ENCODE results near the gene RCOR1. TPM values are rescaled to one million over a fixed set of nuclear protein-coding genes. Genes with fewer than 3 reads are reported as not detected.

RCOR1 gene
- total RNA-seq, 1 donor from 2014 or later, result 4.7 TPM

DNA sequence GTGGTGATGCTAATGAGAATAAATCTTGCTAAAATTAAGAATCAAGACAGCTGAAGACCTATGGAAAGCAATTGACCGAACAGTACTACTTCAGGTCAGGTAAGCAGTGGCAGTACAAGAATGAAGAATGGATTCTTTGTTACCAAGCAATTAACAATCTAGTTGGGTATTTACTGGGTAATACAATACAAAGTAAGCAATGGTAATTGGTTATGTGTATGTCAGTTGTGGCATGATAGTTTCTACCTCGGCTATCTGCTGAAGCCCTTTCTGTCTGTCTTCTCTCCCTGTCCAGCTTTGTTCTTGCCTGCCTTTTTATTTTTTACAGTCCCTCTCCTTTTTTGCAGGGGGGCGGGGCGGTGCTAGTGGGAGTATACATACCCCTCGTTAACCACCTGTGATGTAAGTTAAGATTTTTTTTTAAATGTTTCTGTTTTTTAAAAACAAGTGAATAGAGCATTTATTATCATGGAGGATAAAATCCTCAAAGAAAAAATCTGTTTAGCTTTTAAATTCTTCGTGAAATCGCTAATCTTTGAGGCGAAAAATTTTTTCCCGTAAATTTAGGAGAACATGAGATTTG, 75.9 kb downstream of the RCOR1 start:
- Histone ChIP-seq H3K9me3 (no peaks in the 10 kb centered on the region), H3K27ac (no peak overlapping the region), H3K27me3 (no peaks in the 10 kb centered on the region), H3K36me3 (no peaks in the 10 kb centered on the region), H3K4me1 (no peaks in the 10 kb centered on the region), H3K4me3 (no peak overlapping the region)
- DNase-seq (ENCODE audit: low spot score in 2 of 2), result no peak
- intact Hi-C loops (cut with DNase I), result no loop called here
- TF ChIP-seq, protein P1, sequence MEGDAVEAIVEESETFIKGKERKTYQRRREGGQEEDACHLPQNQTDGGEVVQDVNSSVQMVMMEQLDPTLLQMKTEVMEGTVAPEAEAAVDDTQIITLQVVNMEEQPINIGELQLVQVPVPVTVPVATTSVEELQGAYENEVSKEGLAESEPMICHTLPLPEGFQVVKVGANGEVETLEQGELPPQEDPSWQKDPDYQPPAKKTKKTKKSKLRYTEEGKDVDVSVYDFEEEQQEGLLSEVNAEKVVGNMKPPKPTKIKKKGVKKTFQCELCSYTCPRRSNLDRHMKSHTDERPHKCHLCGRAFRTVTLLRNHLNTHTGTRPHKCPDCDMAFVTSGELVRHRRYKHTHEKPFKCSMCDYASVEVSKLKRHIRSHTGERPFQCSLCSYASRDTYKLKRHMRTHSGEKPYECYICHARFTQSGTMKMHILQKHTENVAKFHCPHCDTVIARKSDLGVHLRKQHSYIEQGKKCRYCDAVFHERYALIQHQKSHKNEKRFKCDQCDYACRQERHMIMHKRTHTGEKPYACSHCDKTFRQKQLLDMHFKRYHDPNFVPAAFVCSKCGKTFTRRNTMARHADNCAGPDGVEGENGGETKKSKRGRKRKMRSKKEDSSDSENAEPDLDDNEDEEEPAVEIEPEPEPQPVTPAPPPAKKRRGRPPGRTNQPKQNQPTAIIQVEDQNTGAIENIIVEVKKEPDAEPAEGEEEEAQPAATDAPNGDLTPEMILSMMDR (IDR thresholded peaks at IDR 0.05), result no peak

DNA sequence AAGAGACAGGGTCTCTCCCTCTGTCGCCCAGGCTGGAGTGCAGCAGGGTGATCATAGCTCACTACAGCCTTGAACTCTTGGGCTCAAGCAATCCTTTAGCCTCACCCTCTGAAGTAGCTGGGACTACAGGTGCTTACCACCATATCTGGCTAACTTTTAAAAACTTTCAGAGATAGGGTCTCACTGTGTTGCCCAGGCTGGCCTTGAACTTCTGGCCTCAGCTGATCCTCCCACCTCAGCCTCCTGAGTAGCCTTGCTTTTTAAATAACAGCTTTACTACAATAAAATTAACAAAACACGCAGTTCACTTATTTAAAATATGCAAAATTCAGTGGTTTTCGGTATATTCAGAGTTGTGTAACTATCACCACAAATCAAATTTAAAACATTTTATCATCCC, 79.0 kb downstream of the RCOR1 start:
- H3K4me1 ChIP-seq, result no peaks in the 10 kb centered on the region
- H3K4me3 ChIP-seq, result no peak overlapping the region
- intact Hi-C loops (cut with DNase I), result no loop called here
- no peaks in the 10 kb centered on the region for H3K36me3 ChIP-seq
- no peak for DNase-seq (ENCODE audit: low spot score in 2 of 2)
- no peaks in the 10 kb centered on the region for H3K9me3 ChIP-seq
- TF ChIP-seq, protein P1 (IDR thresholded peaks at IDR 0.05), result no peak
- H3K27ac ChIP-seq, result no peak overlapping the region
- H3K27me3 ChIP-seq, result no peaks in the 10 kb centered on the region

DNA sequence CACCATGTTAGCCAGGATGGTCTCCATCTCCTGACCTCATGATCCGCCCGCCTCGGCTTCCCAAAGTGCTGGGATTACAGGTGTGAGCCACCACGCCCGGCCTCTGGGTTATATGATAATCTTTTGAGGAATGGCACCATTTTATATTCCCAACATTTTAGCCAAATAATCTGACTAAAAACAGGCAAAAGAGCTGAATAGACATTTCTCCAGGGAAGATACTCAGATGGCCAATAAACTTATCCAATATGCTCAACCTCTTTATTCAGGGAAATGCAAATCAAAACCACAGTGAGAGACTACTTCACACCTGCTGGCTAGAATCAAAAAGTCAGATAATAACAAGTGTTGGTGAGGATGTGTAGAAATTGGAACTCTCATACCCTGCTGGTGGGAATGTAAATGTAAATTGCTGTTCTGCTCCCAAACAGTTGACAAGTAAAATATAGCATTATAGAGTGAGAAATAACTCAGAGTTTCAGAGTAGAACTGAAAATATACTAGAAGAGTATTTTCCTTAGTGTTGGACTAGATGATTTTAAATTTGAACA, 80.0 kb downstream of the RCOR1 start:
- intact Hi-C loops (cut with DNase I), result no loop called here
- no peaks in the 10 kb centered on the region for H3K9me3 ChIP-seq
- TF ChIP-seq, protein P1 (IDR thresholded peaks at IDR 0.05), result no peak
- no peaks in the 10 kb centered on the region for H3K27me3 ChIP-seq
- H3K4me3 ChIP-seq, result no peak overlapping the region
- no peaks in the 10 kb centered on the region for H3K4me1 ChIP-seq
- no peaks in the 10 kb centered on the region for H3K36me3 ChIP-seq
- H3K27ac ChIP-seq, result no peak overlapping the region
- no peak for DNase-seq (ENCODE audit: low spot score in 2 of 2)

DNA sequence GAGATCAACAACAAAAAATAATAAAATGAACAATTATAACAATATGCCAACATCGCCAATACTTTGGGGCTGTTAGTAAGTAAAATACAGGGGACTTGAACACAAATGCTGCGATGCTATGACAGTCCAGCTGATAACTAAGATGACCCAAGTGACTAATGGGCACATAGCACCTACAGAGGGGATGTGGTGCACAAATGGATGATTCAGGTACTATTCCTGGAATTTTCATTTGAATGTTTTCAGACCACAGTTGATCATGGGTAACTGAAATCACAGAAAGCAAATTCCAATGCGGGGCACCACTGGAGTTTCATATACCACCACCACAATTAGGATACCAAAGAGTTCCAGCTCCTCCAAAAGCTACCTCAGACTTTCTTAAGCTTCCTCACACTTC, 82.9 kb downstream of the RCOR1 start:
- Histone ChIP-seq H3K27ac (no peak overlapping the region), H3K9me3 (no peaks in the 10 kb centered on the region), H3K4me3 (no peak overlapping the region), H3K4me1 (no peaks in the 10 kb centered on the region), H3K36me3 (no peaks in the 10 kb centered on the region), H3K27me3 (no peaks in the 10 kb centered on the region)
- no peak for DNase-seq (ENCODE audit: low spot score in 2 of 2)
- intact Hi-C loops (cut with DNase I), result no loop called here
- TF ChIP-seq, protein P1 (IDR thresholded peaks at IDR 0.05), result no peak

DNA sequence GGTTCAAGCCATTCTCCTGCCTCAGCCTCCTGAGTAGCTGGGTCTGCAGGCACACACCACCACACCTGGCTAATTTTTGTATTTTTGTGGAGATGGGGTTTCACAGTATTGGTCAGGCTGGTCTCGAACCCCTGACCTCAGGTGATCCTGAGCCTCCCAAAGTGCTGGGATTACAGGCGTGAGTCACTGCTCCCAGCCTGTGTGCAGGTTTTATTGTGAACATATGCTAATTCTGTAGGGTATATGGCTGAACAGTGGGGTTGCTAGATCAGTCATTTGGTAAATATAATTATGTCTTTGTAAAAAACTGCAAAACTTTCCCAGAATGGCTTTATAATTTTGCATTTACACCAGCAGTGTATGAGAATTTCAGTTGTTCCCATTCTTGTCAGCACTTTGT, 85.9 kb downstream of the RCOR1 start:
- intact Hi-C loops (cut with DNase I), result no loop called here
- no peak overlapping the region for H3K27ac ChIP-seq
- DNase-seq (ENCODE audit: low spot score in 2 of 2), result no peak
- H3K4me1 ChIP-seq, result no peaks in the 10 kb centered on the region
- no peak overlapping the region for H3K4me3 ChIP-seq
- TF ChIP-seq, protein P1 (IDR thresholded peaks at IDR 0.05), result no peak
- H3K9me3 ChIP-seq, result no peaks in the 10 kb centered on the region
- H3K36me3 ChIP-seq, result peaks cover 2 to 3% of the 10 kb centered on the region in 2 donors
- H3K27me3 ChIP-seq, result no peaks in the 10 kb centered on the region

Data from ascending aorta (tissue), 2 donors.